Measurements from ENCODE around the gene RBM48.
A peak's percentile ranks its signal among the peaks of the same experiment; 100 is the strongest.
"Not testable (repeated sequence)": the region's sequence is repeated elsewhere in the genome, so short reads cannot be mapped to it uniquely, and the experiment has no call there.

RBM48 gene

GRCh38 chr7:92528188-92528957 is at the start of gene RBM48, which contains the start of gene PEX1:
TSS of gene RBM48 (plus strand) at chr7:92528795. CDS start at chr7:92528814, 19 bp downstream.
TSS of gene PEX1 (minus strand) at chr7:92528520. CDS start at chr7:92528435, 85 bp downstream.
- DNase-seq: peak; percentile 100

- not testable (repeated sequence) for DNase-seq
These were observed 49.4 kb upstream of the RBM48 start for GRCh38 chr7:92479146-92479545.

- DNase-seq: not testable (repeated sequence)
These were observed 45.0 kb upstream of the RBM48 start for GRCh38 chr7:92483624-92484023.

DNA sequence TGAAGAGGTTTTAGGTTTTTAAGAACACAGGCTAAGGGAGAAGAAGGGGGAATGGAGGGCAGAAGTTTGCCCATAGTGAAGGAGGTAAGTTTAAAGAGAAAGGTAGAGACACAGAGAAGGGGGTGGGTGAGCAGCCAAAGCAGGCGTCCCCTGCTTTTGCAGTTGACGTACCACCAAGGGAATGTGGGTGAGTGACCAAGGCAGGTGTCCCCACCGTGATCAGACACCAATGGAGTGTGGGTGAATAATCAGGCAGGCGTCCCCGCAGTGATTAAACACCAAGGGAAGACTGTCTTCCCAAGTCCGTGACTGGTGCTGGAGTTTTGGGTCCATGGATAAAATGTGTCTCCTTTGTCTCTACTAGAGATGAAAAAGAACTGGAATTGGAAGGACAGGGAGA is 44.4 kb upstream of the RBM48 start:
- DNase-seq: not testable (repeated sequence)

- DNase-seq: no peak
These were observed 43.2 kb upstream of the RBM48 start for GRCh38 chr7:92485267-92485892.

DNA sequence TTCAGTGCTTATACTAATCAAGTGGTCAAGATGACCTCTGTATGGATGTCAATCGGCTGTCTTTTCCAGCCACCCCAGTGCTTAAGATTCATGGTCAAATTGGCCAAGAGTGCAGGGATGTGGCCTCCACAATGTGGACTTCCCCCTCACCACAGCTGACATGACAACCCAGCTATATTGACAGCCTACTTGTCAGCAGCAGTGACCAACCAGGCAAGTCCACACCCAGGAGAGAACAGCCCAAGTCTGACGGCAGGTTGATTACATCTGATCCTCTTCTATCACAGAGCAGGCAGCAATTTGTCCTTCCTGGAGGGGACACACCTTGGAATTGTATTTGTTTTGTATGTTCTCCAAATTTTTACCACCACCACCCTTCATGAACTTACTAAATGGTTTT is 42.6 kb upstream of the RBM48 start:
- no peak for DNase-seq

GRCh38 chr7:92487804-92488203 is 40.8 kb upstream of the RBM48 start:
- no peak for DNase-seq

DNA sequence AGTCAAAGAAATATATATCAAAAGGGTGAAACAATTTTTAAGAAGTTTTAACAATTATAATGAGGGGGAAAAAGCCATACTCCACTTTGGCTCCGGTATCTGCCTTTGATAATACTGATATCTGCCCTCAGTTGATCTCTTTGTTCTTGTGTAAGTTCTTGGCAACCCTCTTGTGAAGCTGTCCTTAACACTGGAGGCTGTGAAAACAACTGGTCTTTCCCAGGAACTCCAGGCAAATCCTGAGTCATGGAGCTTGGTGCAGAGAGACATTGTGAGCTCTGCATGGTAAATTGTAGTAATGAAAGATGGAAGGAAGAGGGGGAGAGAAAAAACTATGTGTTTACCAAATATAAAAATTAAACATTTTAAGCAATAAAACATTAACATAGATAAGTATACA is 39.0 kb upstream of the RBM48 start:
- DNase-seq: no peak

DNA sequence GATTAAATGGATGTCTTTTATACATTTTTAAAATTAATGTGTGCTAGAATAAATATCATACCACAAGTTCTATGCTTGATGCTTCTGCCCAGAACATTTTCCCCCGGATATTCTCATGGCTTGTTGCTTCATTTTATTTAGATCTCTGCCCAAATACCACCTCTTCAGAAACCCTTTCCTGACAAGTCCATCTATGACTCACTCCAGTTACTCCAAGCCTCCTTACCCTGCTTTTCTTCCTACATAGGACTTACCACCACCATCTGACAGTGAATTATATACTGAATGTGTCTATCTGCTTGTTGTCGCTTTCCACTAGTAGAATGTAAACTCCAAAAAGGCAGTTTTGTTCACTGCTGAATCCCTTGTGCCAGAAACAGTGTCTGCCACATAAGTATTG is 31.7 kb upstream of the RBM48 start:
- DNase-seq: no peak

DNA sequence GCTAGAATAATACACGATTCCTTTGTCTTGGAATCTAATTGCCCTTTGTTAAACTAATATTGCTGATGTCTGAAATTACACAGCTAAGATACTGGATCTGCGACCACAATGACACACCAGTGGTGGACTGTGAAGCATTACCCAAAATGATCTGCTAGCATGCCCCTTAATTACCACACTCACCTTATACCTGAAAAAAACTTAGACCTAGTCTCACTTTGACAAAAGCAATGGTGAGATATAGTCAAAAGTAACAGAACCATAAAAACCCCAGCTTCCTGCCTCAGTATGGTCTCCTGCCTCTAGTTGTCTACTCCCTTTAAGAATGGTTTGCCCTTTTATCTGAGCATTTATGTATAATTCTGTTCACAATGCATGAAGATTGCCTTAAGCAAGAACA is 30.0 kb upstream of the RBM48 start:
- DNase-seq: no peak

DNA sequence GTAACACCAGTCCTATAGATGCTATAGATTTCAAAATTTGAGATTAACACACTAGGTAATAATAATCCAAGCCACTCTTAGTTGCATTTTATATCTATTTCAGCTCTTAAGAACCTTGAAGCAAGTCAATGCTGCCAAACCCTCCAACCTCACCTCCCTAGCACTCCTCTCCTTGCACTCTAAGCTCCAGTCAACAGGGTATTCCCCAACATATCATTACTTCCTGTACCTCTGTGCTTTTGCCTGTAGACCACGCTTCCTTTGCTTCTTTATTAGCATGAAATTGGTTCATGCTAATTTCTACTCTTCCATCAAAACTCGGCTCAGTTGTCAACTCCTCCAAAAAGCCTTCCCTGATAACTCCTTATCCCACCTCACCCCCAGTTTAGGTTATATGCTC is 24.8 kb upstream of the RBM48 start:
- DNase-seq: no peak

DNA sequence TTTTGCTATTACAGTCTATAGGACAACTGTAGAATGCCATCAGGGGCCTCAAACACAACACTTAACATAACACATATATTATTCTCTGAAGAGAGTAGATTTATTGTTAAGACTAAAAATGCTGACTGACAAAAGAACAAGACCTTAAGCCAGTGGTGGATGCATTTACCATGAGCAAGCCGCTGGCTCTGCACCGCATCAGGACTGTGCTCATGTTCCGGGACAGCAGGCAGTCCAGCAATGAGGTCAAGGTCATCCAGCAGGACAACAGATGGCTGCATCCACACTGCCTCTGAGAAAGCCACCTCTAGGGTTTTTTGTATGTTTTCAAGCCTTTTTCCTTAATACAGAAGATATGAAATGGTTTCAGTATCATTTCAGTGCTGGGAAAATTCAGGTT is 24.0 kb upstream of the RBM48 start:
- DNase-seq: no peak

- DNase-seq: no peak
These were observed 22.2 kb upstream of the RBM48 start for GRCh38 chr7:92506363-92506762.

DNA sequence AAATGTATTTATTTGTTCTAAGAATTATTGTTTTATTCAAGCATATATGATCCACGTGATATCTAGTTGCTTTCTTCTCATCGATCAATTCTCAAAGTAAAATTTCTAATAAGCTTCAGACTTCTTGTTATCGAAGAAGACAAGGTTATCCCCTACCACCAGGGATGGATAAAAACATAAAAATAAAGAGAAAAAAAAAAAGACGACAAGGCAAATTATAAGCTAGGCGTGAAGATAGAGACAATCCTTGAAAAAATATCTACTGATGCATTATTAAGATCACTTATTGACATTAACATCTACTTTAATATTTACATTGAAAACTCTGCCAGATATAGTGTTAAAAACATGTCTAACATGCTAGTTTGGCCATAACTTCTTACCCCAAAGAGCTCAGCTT is 19.6 kb upstream of the RBM48 start:
- no peak for DNase-seq

GRCh38 chr7:92513167-92513902 is 15.3 kb upstream of the RBM48 start:
- no peak for DNase-seq

DNA sequence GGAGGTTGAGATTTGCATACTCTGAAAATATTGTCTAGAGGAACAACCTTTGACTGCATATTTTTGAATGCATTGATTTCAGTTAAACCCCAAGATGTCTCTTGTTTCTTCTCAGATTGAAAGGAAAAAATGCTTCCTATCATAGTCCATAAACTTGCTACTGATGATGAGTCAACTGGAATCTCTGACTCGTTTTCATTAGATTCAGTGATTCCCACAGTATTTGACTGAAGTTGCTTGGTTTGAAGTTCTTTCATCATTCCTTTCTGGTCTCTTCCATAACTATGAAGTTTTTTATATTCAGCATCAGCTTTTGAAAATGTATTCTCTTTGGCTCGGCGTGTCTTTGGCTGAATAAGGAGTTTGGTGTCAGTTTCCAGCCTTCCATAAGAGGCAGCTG is 11.0 kb upstream of the RBM48 start:
- DNase-seq: no peak

DNA sequence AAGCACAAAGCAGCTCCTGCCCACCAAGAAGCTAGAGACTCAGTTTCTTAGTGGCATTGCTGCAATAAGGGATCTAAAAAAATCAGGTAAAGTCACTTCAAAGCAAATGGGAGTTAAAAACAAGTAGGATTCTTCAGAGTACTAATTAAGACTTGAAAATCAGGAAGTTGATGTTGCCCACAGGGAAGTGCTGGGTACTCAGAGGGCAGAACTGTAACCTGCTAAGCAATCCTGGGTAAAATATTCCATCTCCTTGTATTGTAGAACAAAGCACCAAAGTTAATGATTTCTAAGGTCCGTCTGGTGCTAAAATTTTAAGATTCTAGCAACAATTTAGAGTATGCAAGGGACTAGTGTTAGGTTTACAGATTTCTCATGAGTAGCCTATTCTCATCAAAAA is 8.6 kb upstream of the RBM48 start:
- DNase-seq: no peak

DNA sequence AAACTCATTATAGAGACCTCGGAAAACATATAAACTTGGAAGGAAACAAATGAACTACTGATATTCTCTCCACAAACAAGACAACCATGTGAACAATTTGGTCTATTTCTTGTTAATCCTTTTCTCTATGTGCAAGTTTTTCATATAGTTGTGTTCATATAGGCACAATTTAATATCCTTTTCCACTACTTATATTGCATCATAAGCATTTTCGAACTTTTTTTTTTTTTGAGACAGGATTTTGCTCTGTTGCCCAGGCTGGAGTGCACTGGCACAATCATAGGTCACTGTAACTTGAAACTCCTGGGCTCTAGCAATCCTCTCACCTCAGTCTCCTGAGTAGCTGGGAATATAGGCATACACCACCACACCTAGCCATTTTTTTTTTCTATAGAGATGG is 5.5 kb upstream of the RBM48 start:
- DNase-seq: no peak

- DNase-seq: peak; percentile 79
These were observed 1.1 kb upstream of the RBM48 start for GRCh38 chr7:92527300-92528187.

- DNase-seq: no peak
These were observed 316 bp downstream of the RBM48 start for GRCh38 chr7:92528958-92529264.

DNA sequence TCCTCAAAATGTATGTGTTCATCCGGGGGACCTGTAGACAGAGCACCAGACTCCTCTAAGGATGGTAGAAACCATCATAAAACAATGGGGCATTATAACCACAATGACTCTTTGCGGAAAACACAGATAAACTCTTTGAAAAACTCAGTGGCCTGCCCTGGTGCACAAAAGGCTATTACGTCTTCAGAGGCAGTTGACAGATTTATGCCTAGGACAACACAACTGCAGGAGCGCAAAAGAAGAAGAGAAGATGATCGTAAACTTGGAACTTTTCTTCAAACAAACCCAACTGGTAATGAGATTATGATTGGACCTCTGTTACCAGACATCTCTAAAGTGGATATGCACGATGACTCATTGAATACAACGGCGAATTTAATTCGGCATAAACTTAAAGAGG is 6.0 kb downstream of the RBM48 start:
- DNase-seq: no peak

DNA sequence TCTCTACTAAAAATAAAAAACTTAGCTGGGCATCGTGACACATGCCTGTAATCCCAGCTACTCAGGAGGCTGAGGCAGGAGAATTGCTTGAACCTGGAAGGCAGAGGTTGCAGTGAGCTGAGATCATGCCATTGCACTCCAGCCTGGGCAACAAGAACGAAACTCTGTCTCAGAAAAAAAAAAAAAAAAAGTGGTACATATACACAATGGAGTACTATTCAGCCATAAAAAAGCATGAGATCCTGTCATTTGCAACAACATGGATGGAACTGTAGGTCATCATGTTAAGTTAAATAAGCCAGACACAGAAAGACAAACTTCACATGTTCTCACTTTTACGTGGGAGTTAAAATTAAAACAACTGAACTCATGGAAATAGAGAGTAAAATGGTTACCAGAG is 14.9 kb downstream of the RBM48 start:
- DNase-seq: not testable (repeated sequence)

DNA sequence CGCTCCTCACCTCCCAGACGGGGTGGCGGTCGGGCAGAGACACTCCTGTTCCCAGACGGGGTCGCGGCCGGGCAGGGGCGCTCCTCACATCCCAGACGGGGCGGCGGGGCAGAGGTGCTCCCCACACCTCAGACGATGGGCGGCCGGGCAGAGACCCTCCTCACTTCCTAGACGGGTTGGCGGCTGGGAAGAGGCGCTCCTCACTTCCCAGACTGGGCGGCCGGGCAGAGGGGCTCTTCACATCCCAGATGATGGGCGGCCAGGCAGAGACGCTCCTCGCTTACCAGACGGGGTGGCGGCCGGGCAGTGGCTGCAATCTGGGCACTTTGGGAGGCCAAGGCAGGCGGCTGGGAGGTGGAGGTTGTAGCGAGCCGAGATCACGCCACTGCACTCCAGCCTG is 16.5 kb downstream of the RBM48 start:
- not testable (repeated sequence) for DNase-seq
